ENCODE measurements around the gene PMF1. TPM values are rescaled to one million over a fixed set of nuclear protein-coding genes. Genes with fewer than 3 reads are reported as not detected.
A peak's percentile ranks its signal among the peaks of the same experiment; 100 is the strongest.

The PMF1 gene
- total RNA-seq, 2 donors from 2014 or later = 122 to 127 TPM

- Mint-ChIP-seq H3K27me3 (ENCODE audit: low read depth) (no peaks in the 10 kb centered on the region), H3K27ac (no peak overlapping the region), H3K36me3 (ENCODE audit: insufficient read depth in 2 of 2) (peaks cover 22 to 51% of the 10 kb centered on the region in 2 donors), H3K4me1 (ENCODE audit: low read depth) (no peaks in the 10 kb centered on the region), H3K9me3 (no peaks in the 10 kb centered on the region), H3K4me3 (no peak overlapping the region)
- ATAC-seq (replicated peaks in 1 of 2) (no peak), DNase-seq (no peak)
Observed at GRCh38 chr1:156263288-156263655, 50.5 kb downstream of the PMF1 start.

GRCh38 chr1:156266051-156266450, 53.2 kb downstream of the PMF1 start:
- no peaks in the 10 kb centered on the region for H3K9me3 Mint-ChIP-seq
- no peaks in the 10 kb centered on the region for H3K4me1 Mint-ChIP-seq (ENCODE audit: low read depth)
- DNase-seq (no peak), ATAC-seq (replicated peaks in 1 of 2) (no peak)
- H3K27me3 Mint-ChIP-seq (ENCODE audit: low read depth) = no peaks in the 10 kb centered on the region
- peaks cover 17 to 43% of the 10 kb centered on the region in 2 donors for H3K36me3 Mint-ChIP-seq (ENCODE audit: insufficient read depth in 2 of 2)
- H3K27ac Mint-ChIP-seq = no peak overlapping the region
- H3K4me3 Mint-ChIP-seq = no peak overlapping the region

- ATAC-seq (replicated peaks in 1 of 2) (no peak), DNase-seq (no peak)
- Mint-ChIP-seq H3K4me3 (no peak overlapping the region), H3K9me3 (no peaks in the 10 kb centered on the region), H3K27ac (no peak overlapping the region), H3K36me3 (ENCODE audit: insufficient read depth in 2 of 2) (peaks cover 19 to 44% of the 10 kb centered on the region in 2 donors), H3K27me3 (ENCODE audit: low read depth) (no peaks in the 10 kb centered on the region), H3K4me1 (ENCODE audit: low read depth) (no peaks in the 10 kb centered on the region)
Observed at GRCh38 chr1:156268336-156268735, 55.5 kb downstream of the PMF1 start.

- Mint-ChIP-seq H3K27me3 (ENCODE audit: low read depth) (no peaks in the 10 kb centered on the region), H3K9me3 (no peaks in the 10 kb centered on the region), H3K4me1 (ENCODE audit: low read depth) (no peaks in the 10 kb centered on the region), H3K27ac (no peak overlapping the region), H3K4me3 (no peak overlapping the region), H3K36me3 (ENCODE audit: insufficient read depth in 2 of 2) (peaks cover 13 to 46% of the 10 kb centered on the region in 2 donors)
- DNase-seq (no peak), ATAC-seq (replicated peaks in 1 of 2) (no peak)
Observed at GRCh38 chr1:156270314-156270713, 57.5 kb downstream of the PMF1 start.

GRCh38 chr1:156276532-156276931, 63.7 kb downstream of the PMF1 start:
- ATAC-seq (replicated peaks in 1 of 2) (no peak), DNase-seq (no peak)
- H3K9me3 Mint-ChIP-seq = no peaks in the 10 kb centered on the region
- peaks cover 12 to 46% of the 10 kb centered on the region in 2 donors for H3K36me3 Mint-ChIP-seq (ENCODE audit: insufficient read depth in 2 of 2)
- H3K27me3 Mint-ChIP-seq (ENCODE audit: low read depth) = no peaks in the 10 kb centered on the region
- no peak overlapping the region for H3K27ac Mint-ChIP-seq
- H3K4me1 Mint-ChIP-seq (ENCODE audit: low read depth) = peaks cover 20% of the 10 kb centered on the region
- H3K4me3 Mint-ChIP-seq = no peak overlapping the region

- no peak for ATAC-seq (replicated peaks in 1 of 2)
- H3K27ac Mint-ChIP-seq = no peak overlapping the region
- H3K36me3 Mint-ChIP-seq (ENCODE audit: insufficient read depth in 2 of 2) = peaks cover 12 to 46% of the 10 kb centered on the region in 2 donors
- no peak overlapping the region for H3K4me3 Mint-ChIP-seq
- peaks cover 22% of the 10 kb centered on the region for H3K4me1 Mint-ChIP-seq (ENCODE audit: low read depth)
- H3K27me3 Mint-ChIP-seq (ENCODE audit: low read depth) = no peaks in the 10 kb centered on the region
- DNase-seq = no peak
- no peaks in the 10 kb centered on the region for H3K9me3 Mint-ChIP-seq
Observed at GRCh38 chr1:156276966-156277381, 64.2 kb downstream of the PMF1 start.

GRCh38 chr1:156279837-156280236, 67.0 kb downstream of the PMF1 start:
- Mint-ChIP-seq H3K27me3 (ENCODE audit: low read depth) (no peaks in the 10 kb centered on the region), H3K36me3 (ENCODE audit: insufficient read depth in 2 of 2) (peaks cover 11 to 34% of the 10 kb centered on the region in 2 donors), H3K27ac (no peak overlapping the region), H3K4me3 (no peak overlapping the region), H3K4me1 (ENCODE audit: low read depth) (peaks cover 39% of the 10 kb centered on the region), H3K9me3 (no peaks in the 10 kb centered on the region)
- no peak for ATAC-seq (replicated peaks in 1 of 2)
- DNase-seq = no peak

- Mint-ChIP-seq H3K36me3 (ENCODE audit: insufficient read depth in 2 of 2) (peaks cover 11 to 29% of the 10 kb centered on the region in 2 donors), H3K27me3 (ENCODE audit: low read depth) (no peaks in the 10 kb centered on the region), H3K4me1 (ENCODE audit: low read depth) (peaks cover 39% of the 10 kb centered on the region), H3K9me3 (no peaks in the 10 kb centered on the region), H3K4me3 (peak overlapping the region; percentile 98 to 99), H3K27ac (peak overlapping the region; percentile 99)
- DNase-seq = peak; percentile 66 to 72
- ATAC-seq (replicated peaks in 1 of 2) = peak; percentile 65 to 71
Observed at GRCh38 chr1:156281281-156281680, 68.5 kb downstream of the PMF1 start.

- Mint-ChIP-seq H3K27me3 (ENCODE audit: low read depth) (no peaks in the 10 kb centered on the region), H3K4me1 (ENCODE audit: low read depth) (peaks cover 39% of the 10 kb centered on the region), H3K9me3 (no peaks in the 10 kb centered on the region), H3K4me3 (peak overlapping the region; percentile 98 to 99), H3K27ac (peak overlapping the region; percentile 99), H3K36me3 (ENCODE audit: insufficient read depth in 2 of 2) (peaks cover 11 to 27% of the 10 kb centered on the region in 2 donors)
- DNase-seq (peak; percentile 27 to 30), ATAC-seq (replicated peaks in 1 of 2) (peak in 1 of 2 donors; percentile 15)
Observed at GRCh38 chr1:156281693-156282478, 69.1 kb downstream of the PMF1 start.

GRCh38 chr1:156282479-156283222, 69.8 kb downstream of the PMF1 start, which contains the start of gene SMG5:
Gene SMG5, minus strand, starts transcription at chr1:156282825. Its CDS starts 145 bp downstream, at chr1:156282680.
- peaks cover 39% of the 10 kb centered on the region for H3K4me1 Mint-ChIP-seq (ENCODE audit: low read depth)
- H3K4me3 Mint-ChIP-seq = peak within 1 kb of the TSS; percentile 98 to 99
- DNase-seq (peak; percentile 95 to 97), ATAC-seq (replicated peaks in 1 of 2) (peak; percentile 90 to 91)
- no peaks in the 10 kb centered on the region for H3K27me3 Mint-ChIP-seq (ENCODE audit: low read depth)
- H3K9me3 Mint-ChIP-seq = no peaks in the 10 kb centered on the region
- H3K36me3 Mint-ChIP-seq (ENCODE audit: insufficient read depth in 2 of 2) = peaks cover 8 to 21% of the 10 kb centered on the region in 2 donors
- H3K27ac Mint-ChIP-seq = peak within 1 kb of the TSS; percentile 99

GRCh38 chr1:156283521-156283920, 70.7 kb downstream of the PMF1 start:
- H3K4me1 Mint-ChIP-seq (ENCODE audit: low read depth) = peaks cover 35% of the 10 kb centered on the region
- H3K36me3 Mint-ChIP-seq (ENCODE audit: insufficient read depth in 2 of 2) = peaks cover 5 to 13% of the 10 kb centered on the region in 2 donors
- ATAC-seq (replicated peaks in 1 of 2) (no peak), DNase-seq (no peak)
- peak overlapping the region; percentile 98 to 99 for H3K4me3 Mint-ChIP-seq
- no peaks in the 10 kb centered on the region for H3K9me3 Mint-ChIP-seq
- peak overlapping the region; percentile 95 for H3K27ac Mint-ChIP-seq
- no peaks in the 10 kb centered on the region for H3K27me3 Mint-ChIP-seq (ENCODE audit: low read depth)

GRCh38 chr1:156284112-156284511, 71.3 kb downstream of the PMF1 start, which contains the start of gene TMEM79:
Gene TMEM79, plus strand, starts transcription at chr1:156284325. Its CDS starts 902 bp downstream, at chr1:156285227.
- peaks cover 5 to 8% of the 10 kb centered on the region in 2 donors for H3K36me3 Mint-ChIP-seq (ENCODE audit: insufficient read depth in 2 of 2)
- no peaks in the 10 kb centered on the region for H3K27me3 Mint-ChIP-seq (ENCODE audit: low read depth)
- H3K9me3 Mint-ChIP-seq = no peaks in the 10 kb centered on the region
- peaks cover 35% of the 10 kb centered on the region for H3K4me1 Mint-ChIP-seq (ENCODE audit: low read depth)
- ATAC-seq (replicated peaks in 1 of 2) (no peak), DNase-seq (no peak)
- peak within 1 kb of the TSS; percentile 95 for H3K27ac Mint-ChIP-seq
- H3K4me3 Mint-ChIP-seq = peak within 1 kb of the TSS; percentile 98 to 99

GRCh38 chr1:156284757-156285156, 72.0 kb downstream of the PMF1 start:
- peaks cover 35% of the 10 kb centered on the region for H3K4me1 Mint-ChIP-seq (ENCODE audit: low read depth)
- DNase-seq = no peak
- no peaks in the 10 kb centered on the region for H3K9me3 Mint-ChIP-seq
- H3K27ac Mint-ChIP-seq = no peak overlapping the region
- H3K36me3 Mint-ChIP-seq (ENCODE audit: insufficient read depth in 2 of 2) = peaks cover 5 to 8% of the 10 kb centered on the region in 2 donors
- no peaks in the 10 kb centered on the region for H3K27me3 Mint-ChIP-seq (ENCODE audit: low read depth)
- no peak for ATAC-seq (replicated peaks in 1 of 2)
- H3K4me3 Mint-ChIP-seq = no peak overlapping the region
